Lung (tissue), 12 donors: ENCODE measurements around the gene CFAP99. TPM values are rescaled to one million over a fixed set of nuclear protein-coding genes. Genes with fewer than 3 reads are reported as not detected.

Experiments used
- ATAC-seq: fragments of 200-7000 bp; cut with Tn5 transposase; one replicate; pipeline ENCODE4 v1.9.1; 2020; ENCODE audit warnings: moderate number of reproducible peaks; ENCODE audit not compliant: insufficient read depth, low FRiP score
- DNase-seq, 3 donors: peaks; one replicate each; pipeline ENCODE4 v3.0.0-alpha.2; 2013 to 2017
- H3K27ac ChIP-seq, 2 donors: one replicate each; pipeline ENCODE4 v1.5.1; 2013; ENCODE audit warnings: mild to moderate bottlenecking in 2 of 2, moderate library complexity in 2 of 2, control low read depth in 1 of 2, inconsistent platforms in 1 of 2, low read depth in 1 of 2, low read length in 1 of 2
- H3K27me3 ChIP-seq, 3 donors: one replicate each; pipeline ENCODE4 v1.5.1; 2013; ENCODE audit warnings: low read length in 2 of 3; ENCODE audit not compliant: control insufficient read depth in 3 of 3, insufficient read depth in 3 of 3
- H3K36me3 ChIP-seq, 4 donors: one replicate each; pipeline ENCODE4 v1.5.1; 2013; ENCODE audit warnings: low read length in 4 of 4, mild to moderate bottlenecking in 1 of 4, moderate library complexity in 1 of 4; ENCODE audit not compliant: control insufficient read depth in 4 of 4, insufficient read depth in 4 of 4
- H3K4me1 ChIP-seq, 5 donors: one replicate each; pipeline ENCODE4 v1.5.1; 2013; ENCODE audit warnings: low read length in 5 of 5, mild to moderate bottlenecking in 2 of 5, moderate library complexity in 1 of 5; ENCODE audit not compliant: control insufficient read depth in 5 of 5, insufficient read depth in 5 of 5
- H3K4me3 ChIP-seq: one replicate; pipeline ENCODE4 v1.5.1; 2013; ENCODE audit warnings: mild to moderate bottlenecking, control low read depth, moderate library complexity
- H3K9ac ChIP-seq, 2 donors: one replicate each; pipeline ENCODE4 v1.5.1; 2013; ENCODE audit warnings: low read length in 2 of 2, control low read depth in 1 of 2; ENCODE audit not compliant: insufficient read depth in 1 of 2
- H3K9me3 ChIP-seq, 4 donors: one replicate each; pipeline ENCODE4 v1.5.1; 2013; ENCODE audit warnings: low read length in 3 of 4, mild to moderate bottlenecking in 1 of 4, moderate library complexity in 1 of 4; ENCODE audit not compliant: control insufficient read depth in 4 of 4, insufficient read depth in 3 of 4
- CTCF ChIP-seq: IDR thresholded peaks from 2 replicates; pipeline ENCODE4 v1.5.1; 2012; ENCODE audit warnings: mild to moderate bottlenecking; ENCODE audit errors: control extremely low read depth, extremely low read depth
- WGBS, 2 donors: extraction: QIAGEN DNeasy Blood & Tissue Kit; methylation state at CpG; one replicate each; pipeline ENCODE4 v1.1.7; 2013; 5-methylcytosine and 5-hydroxymethylcytosine counted together
- polyA plus RNA-seq, 2 donors: library from polyadenylated mRNA; stranded (reverse); fragments of 200-250 nt; gene quantifications; one replicate each; pipeline ENCODE4 v1.2.1, GENCODE V29; 2013
- total RNA-seq, 2 donors: library from RNA; depleted of rRNA in 1 of 2; stranded (reverse); fragments of >200 nt in 1 of 2; gene quantifications; one replicate each; pipeline ENCODE4 v1.2.1, GENCODE V29; 2014 to 2021
- donor health status: control.
- donor health status: control.
- donor health status: Bipolar disorder and iron deficiency.
- donor health status: healthy.
- donor health status: DM: yes; HTN: yes; CAD: no.

The CFAP99 gene
- total and polyA plus RNA-seq, 4 donors: 2.1 to 12.1 (median 2.3) TPM

GRCh38 chr4:2389691-2390090, 29.1 kb upstream of the CFAP99 start:
- no peak overlapping the region for H3K4me3 ChIP-seq
- no peak for DNase-seq
- no peak overlapping the region for H3K9ac ChIP-seq
- H3K36me3 ChIP-seq: no peaks in the 10 kb centered on the region
- H3K9me3 ChIP-seq: no peaks in the 10 kb centered on the region
- WGBS, 2 donors: 71 to 77% methylated on average over 9 of the region's 9 CpGs
- no peak for TF ChIP-seq CTCF
- H3K27ac ChIP-seq: no peak overlapping the region
- peaks cover 0 to 29% (median 18%) of the 10 kb centered on the region in 3 donors for H3K27me3 ChIP-seq
- H3K4me1 ChIP-seq: peaks cover 0 to 27% (median 0%) of the 10 kb centered on the region in 5 donors
- ATAC-seq: no peak

GRCh38 chr4:2390146-2390545, 28.6 kb upstream of the CFAP99 start:
- Histone ChIP-seq H3K4me1 (peaks cover 0 to 27% (median 0%) of the 10 kb centered on the region in 5 donors), H3K4me3 (no peak overlapping the region), H3K27me3 (peaks cover 0 to 30% (median 18%) of the 10 kb centered on the region in 3 donors), H3K27ac (no peak overlapping the region), H3K9me3 (no peaks in the 10 kb centered on the region), H3K36me3 (no peaks in the 10 kb centered on the region), H3K9ac (no peak overlapping the region)
- TF ChIP-seq CTCF: no peak
- ATAC-seq: no peak
- no peak for DNase-seq
- 52 to 68% methylated on average over 9 of the region's 9 CpGs for WGBS, 2 donors

GRCh38 chr4:2390784-2391421, 27.9 kb upstream of the CFAP99 start:
- H3K4me1 ChIP-seq: peaks cover 0 to 27% (median 0%) of the 10 kb centered on the region in 5 donors
- H3K36me3 ChIP-seq: no peaks in the 10 kb centered on the region
- no peak for TF ChIP-seq CTCF
- no peak overlapping the region for H3K27ac ChIP-seq
- no peaks in the 10 kb centered on the region for H3K9me3 ChIP-seq
- H3K4me3 ChIP-seq: no peak overlapping the region
- H3K9ac ChIP-seq: no peak overlapping the region
- DNase-seq (peak; percentile 50 to 79 (median 71)), ATAC-seq (no peak)
- H3K27me3 ChIP-seq: peaks cover 0 to 30% (median 18%) of the 10 kb centered on the region in 3 donors
- WGBS, 2 donors: 24 to 46% methylated on average over 20 of the region's 20 CpGs
